GM23248 (cell line): ENCODE measurements around the gene ANKS1B. TPM values are rescaled to one million over a fixed set of nuclear protein-coding genes. Genes with fewer than 3 reads are reported as not detected.

Source experiments
- DNase-seq: peaks from one replicate; pipeline ENCODE4 v3.0.0-alpha.2; 2015
- H2AFZ ChIP-seq: fragments of 200-600 bp; sonication (generic); 2 replicates; pipeline ENCODE4 v1.6.1; 2016; ENCODE audit warnings: antibody characterized with exemption
- H3F3A ChIP-seq: fragments of 200-600 bp; sonication (generic); 2 replicates; pipeline ENCODE4 v1.6.1; 2016; ENCODE audit warnings: mild to moderate bottlenecking, antibody characterized with exemption, mixed run types; ENCODE audit not compliant: insufficient read depth
- H3K27ac ChIP-seq: fragments of 200-600 bp; sonication (generic); 2 replicates; pipeline ENCODE4 v1.5.1; 2016; ENCODE audit warnings: mild to moderate bottlenecking
- H3K27me3 ChIP-seq: fragments of 200-600 bp; sonication (generic); replicated peaks from 2 replicates; pipeline ENCODE4 v1.6.1; 2016; ENCODE audit warnings: mild to moderate bottlenecking; ENCODE audit not compliant: insufficient read depth
- H3K36me3 ChIP-seq: fragments of 200-600 bp; sonication (generic); 2 replicates; pipeline ENCODE4 v1.6.1; 2016; ENCODE audit warnings: low read depth, mild to moderate bottlenecking
- H3K4me1 ChIP-seq: fragments of 200-600 bp; sonication (generic); 2 replicates; pipeline ENCODE4 v1.6.1; 2016; ENCODE audit warnings: mild to moderate bottlenecking; ENCODE audit not compliant: insufficient read depth
- H3K4me2 ChIP-seq: fragments of 200-600 bp; sonication (generic); one replicate; pipeline ENCODE4 v1.6.1; 2016; ENCODE audit warnings: mild to moderate bottlenecking; ENCODE audit not compliant: unreplicated experiment
- H3K4me3 ChIP-seq: fragments of 200-600 bp; sonication (generic); 2 replicates; pipeline ENCODE4 v1.5.1; 2016; ENCODE audit warnings: mild to moderate bottlenecking
- H3K79me2 ChIP-seq: fragments of 200-600 bp; sonication (generic); 2 replicates; pipeline ENCODE4 v1.6.1; 2016; ENCODE audit warnings: mild to moderate bottlenecking; ENCODE audit not compliant: insufficient read depth
- H3K9ac ChIP-seq: fragments of 200-600 bp; sonication (generic); 2 replicates; pipeline ENCODE4 v1.6.1; 2016; ENCODE audit warnings: mild to moderate bottlenecking
- H3K9me2 ChIP-seq: fragments of 200-600 bp; sonication (generic); 2 replicates; pipeline ENCODE4 v1.6.1; 2016; ENCODE audit warnings: mixed run types, mild to moderate bottlenecking, moderate library complexity; ENCODE audit not compliant: insufficient read depth
- H3K9me3 ChIP-seq: fragments of 200-600 bp; sonication (generic); one replicate; pipeline ENCODE4 v1.6.1; 2017; ENCODE audit warnings: low read depth
- H4K20me1 ChIP-seq: fragments of 200-600 bp; sonication (generic); 2 replicates; pipeline ENCODE4 v1.6.0; 2016; ENCODE audit not compliant: insufficient read depth
- EZH2 ChIP-seq: fragments of 200-600 bp; sonication (generic); IDR thresholded peaks from 2 replicates; pipeline ENCODE4 v1.6.1; 2018; ENCODE audit warnings: antibody characterized with exemption, mild to moderate bottlenecking; ENCODE audit not compliant: insufficient read depth, poor library complexity, severe bottlenecking
- EZH2phosphoT487 ChIP-seq: fragments of 200-600 bp; sonication (generic); IDR thresholded peaks from 2 replicates; pipeline ENCODE4 v1.6.1; 2018; ENCODE audit warnings: antibody characterized with exemption, moderate library complexity, mild to moderate bottlenecking, low read depth; ENCODE audit not compliant: insufficient read depth
- WGBS, 2 experiments: methylation state at CpG; one replicate each; pipeline ENCODE4 v1.1.6; 2015 to 2017; ENCODE audit warnings: low lambda C conversion rate in 2 of 2, low coverage in 1 of 2; ENCODE audit errors: missing lambda C conversion rate in 2 of 2; 5-methylcytosine and 5-hydroxymethylcytosine counted together
- in situ Hi-C: fragments of 300-500 bp; cut with MboI; formaldehyde crosslinking; loops from 2 replicates; pipeline ENCODE4 v1.15.0; 2020
- polyA plus RNA-seq: library from polyadenylated mRNA; unstranded; fragments of >200 nt; fragmentation: Nextera tagmentation; extraction: Ambion mirVana; gene quantifications from 2 replicates; pipeline ENCODE4 v1.2.1, GENCODE V29; 2016
- total RNA-seq: library from RNA; depleted of rRNA; stranded (reverse); fragments of >200 nt; shearing (Covaris generic); gene quantifications from 2 replicates; pipeline ENCODE4 v1.2.3, GENCODE V29; 2014

Gene ANKS1B
- total and polyA plus RNA-seq, 2 experiments from 2014 or later = not detected

DNA sequence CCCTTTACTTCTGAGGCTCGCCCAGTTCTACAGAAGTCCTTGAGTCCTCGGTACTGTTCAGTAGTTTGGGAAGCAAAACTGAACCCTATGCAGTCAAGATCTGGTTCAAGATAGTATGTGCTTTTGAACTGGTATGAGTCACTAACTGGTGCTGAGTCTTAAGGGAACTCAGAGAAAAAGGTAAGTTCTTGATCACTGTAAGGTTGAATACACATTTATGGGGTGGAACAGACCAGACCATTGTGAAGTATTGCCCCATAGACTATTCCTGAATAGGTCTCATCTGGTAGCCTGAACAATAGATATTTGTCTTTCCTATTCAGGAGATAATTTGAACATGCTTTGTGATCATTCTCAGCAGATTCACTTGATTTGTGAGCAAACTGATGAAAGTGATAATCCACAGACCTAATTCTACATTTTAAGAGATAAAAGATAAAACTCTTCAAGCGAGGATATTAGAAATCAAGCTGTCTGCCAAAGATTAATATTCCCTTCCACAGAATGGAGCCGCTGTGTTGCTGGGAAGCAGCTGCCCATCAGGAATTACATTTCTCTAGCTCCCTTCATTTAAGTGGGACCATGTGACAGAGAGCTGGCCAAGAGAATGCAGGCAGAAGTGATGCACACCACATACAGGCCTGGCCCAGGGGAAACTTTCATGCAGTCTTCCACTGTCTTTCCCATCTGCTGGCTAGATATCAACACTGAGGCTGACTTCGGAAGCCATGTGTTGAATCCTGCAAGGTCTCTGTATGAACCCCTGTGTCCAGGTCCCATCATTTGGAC is 707.0 kb downstream of the ANKS1B start:
- H4K20me1 ChIP-seq = no peaks in the 10 kb centered on the region
- no peak overlapping the region for H2AFZ ChIP-seq
- in situ Hi-C loops = no loop called here
- H3F3A ChIP-seq = no peaks in the 10 kb centered on the region
- H3K4me3 ChIP-seq = no peak overlapping the region
- H3K4me2 ChIP-seq = no peak overlapping the region
- no peak for DNase-seq
- no peaks in the 10 kb centered on the region for H3K27me3 ChIP-seq
- no peak overlapping the region for H3K27ac ChIP-seq
- no peaks in the 10 kb centered on the region for H3K36me3 ChIP-seq
- no peak for TF ChIP-seq EZH2
- no peak for TF ChIP-seq EZH2phosphoT487
- no peaks in the 10 kb centered on the region for H3K79me2 ChIP-seq
- WGBS, 2 experiments = 16 to 21% methylated on average over 5 of the region's 5 CpGs
- H3K9ac ChIP-seq = no peak overlapping the region
- no peaks in the 10 kb centered on the region for H3K4me1 ChIP-seq
- H3K9me3 ChIP-seq = no peaks in the 10 kb centered on the region
- H3K9me2 ChIP-seq = no peaks in the 10 kb centered on the region

GRCh38 chr12:99271071-99271470 is 713.7 kb downstream of the ANKS1B start:
- Histone ChIP-seq H3K27me3 (no peaks in the 10 kb centered on the region), H3K27ac (no peak overlapping the region), H3K4me2 (no peak overlapping the region), H3K9ac (no peak overlapping the region), H3K4me1 (no peaks in the 10 kb centered on the region), H3K36me3 (no peaks in the 10 kb centered on the region), H3K9me2 (no peaks in the 10 kb centered on the region), H2AFZ (no peak overlapping the region), H3K4me3 (no peak overlapping the region), H3K79me2 (no peaks in the 10 kb centered on the region), H3K9me3 (no peaks in the 10 kb centered on the region), H4K20me1 (no peaks in the 10 kb centered on the region), H3F3A (no peaks in the 10 kb centered on the region)
- no peak for DNase-seq
- in situ Hi-C loops = no loop called here
- 39 to 40% methylated on average over 3 of the region's 3 CpGs for WGBS, 2 experiments
- TF ChIP-seq EZH2phosphoT487 = no peak
- TF ChIP-seq EZH2 = no peak

- Histone ChIP-seq H3K4me3 (no peak overlapping the region), H3K27ac (no peak overlapping the region), H3F3A (no peaks in the 10 kb centered on the region), H3K4me2 (no peak overlapping the region), H2AFZ (no peak overlapping the region), H3K9ac (no peak overlapping the region), H3K9me3 (no peaks in the 10 kb centered on the region), H4K20me1 (no peaks in the 10 kb centered on the region), H3K36me3 (no peaks in the 10 kb centered on the region), H3K4me1 (no peaks in the 10 kb centered on the region), H3K9me2 (no peaks in the 10 kb centered on the region), H3K79me2 (no peaks in the 10 kb centered on the region), H3K27me3 (no peaks in the 10 kb centered on the region)
- DNase-seq = no peak
- TF ChIP-seq EZH2phosphoT487 (no peak), EZH2 (no peak)
- in situ Hi-C loops = no loop called here
Measured at GRCh38 chr12:99267038-99267437, 717.7 kb downstream of the ANKS1B start.

DNA sequence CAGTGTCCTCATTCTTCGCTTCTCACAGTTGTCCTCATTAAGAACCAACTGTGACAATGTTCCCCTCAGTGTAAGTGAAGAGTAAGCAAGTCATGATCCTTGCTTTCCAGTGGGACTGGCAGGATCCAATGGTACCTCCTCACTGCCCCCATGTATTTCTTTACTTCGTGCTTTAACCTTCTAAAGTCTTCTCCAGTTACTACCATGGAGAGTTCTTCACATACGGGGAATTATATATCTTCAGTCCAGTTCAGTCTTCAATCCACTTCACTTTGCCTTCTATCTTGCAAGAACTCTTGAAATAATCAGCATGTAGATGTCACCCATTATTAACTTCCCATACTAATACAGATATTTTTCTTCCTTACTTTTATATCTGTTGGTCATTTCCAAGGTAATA is 719.1 kb downstream of the ANKS1B start:
- Histone ChIP-seq H3K27me3 (no peaks in the 10 kb centered on the region), H4K20me1 (no peaks in the 10 kb centered on the region), H3K4me3 (no peak overlapping the region), H3K4me2 (no peak overlapping the region), H2AFZ (no peak overlapping the region), H3K9me3 (no peaks in the 10 kb centered on the region), H3K9ac (no peak overlapping the region), H3K36me3 (no peaks in the 10 kb centered on the region), H3K9me2 (no peaks in the 10 kb centered on the region), H3K79me2 (no peaks in the 10 kb centered on the region), H3F3A (no peaks in the 10 kb centered on the region), H3K27ac (no peak overlapping the region), H3K4me1 (no peaks in the 10 kb centered on the region)
- WGBS, 2 experiments = 22 to 25% methylated on average over 3 of the region's 3 CpGs
- TF ChIP-seq EZH2 = no peak
- TF ChIP-seq EZH2phosphoT487 = no peak
- no peak for DNase-seq
- in situ Hi-C loops = no loop called here
